Colonic mucosa (tissue), 4 donors: ENCODE results near the gene GRM8. TPM values are rescaled to one million over a fixed set of nuclear protein-coding genes. Genes with fewer than 3 reads are reported as not detected.

ENCODE experiments used
- DNase-seq: peaks from one replicate; pipeline ENCODE4 v3.0.0-alpha.2; 2020
- H3K27ac ChIP-seq: fragments of 200-600 bp; one replicate; pipeline ENCODE4 v1.8.0; 2021
- H3K27me3 ChIP-seq: fragments of 200-600 bp; one replicate; pipeline ENCODE4 v1.8.0; 2021
- H3K36me3 ChIP-seq: fragments of 200-600 bp; one replicate; pipeline ENCODE4 v1.8.0; 2021
- H3K4me1 ChIP-seq: fragments of 200-600 bp; one replicate; pipeline ENCODE4 v1.8.0; 2021; ENCODE audit warnings: mild to moderate bottlenecking
- H3K4me3 ChIP-seq: fragments of 200-600 bp; one replicate; pipeline ENCODE4 v1.8.0; 2021
- H3K9ac ChIP-seq, 2 donors: one replicate each; pipeline ENCODE4 v1.7.0; 2013; ENCODE audit warnings: control low read depth in 2 of 2, low read depth in 2 of 2, low read length in 2 of 2
- H3K9me3 ChIP-seq: fragments of 200-600 bp; one replicate; pipeline ENCODE4 v1.8.0; 2021
- intact Hi-C: fragments of 100-400 bp; cut with DNase I; formaldehyde crosslinking; loops from one replicate; pipeline ENCODE4 v1.14.1; 2022
- total RNA-seq, 2 donors: library from RNA; stranded (reverse); fragmentation: NEBNext Ultra II Directional in 1 of 2; extraction: Animal tissue kit (Norgen Biotek cat#: 25700) in 1 of 2; gene quantifications; one replicate each; pipeline ENCODE4 v1.2.1, GENCODE V29; 2021
- TF ChIP-seq, protein P1 (sequence below): fragments of 200-600 bp; IDR thresholded peaks from one replicate; pipeline ENCODE4 v1.8.0; 2022; ENCODE audit warnings: antibody characterized with exemption, mild to moderate bottlenecking
- donor health status: healthy.
- donor health status: DM: no; HTN: no; CAD: no.
- donor health status: DM: no; HTN: no; CAD: no.

Gene GRM8
- total RNA-seq, 2 donors from 2014 or later: 2.2 to 2.5 TPM

DNA sequence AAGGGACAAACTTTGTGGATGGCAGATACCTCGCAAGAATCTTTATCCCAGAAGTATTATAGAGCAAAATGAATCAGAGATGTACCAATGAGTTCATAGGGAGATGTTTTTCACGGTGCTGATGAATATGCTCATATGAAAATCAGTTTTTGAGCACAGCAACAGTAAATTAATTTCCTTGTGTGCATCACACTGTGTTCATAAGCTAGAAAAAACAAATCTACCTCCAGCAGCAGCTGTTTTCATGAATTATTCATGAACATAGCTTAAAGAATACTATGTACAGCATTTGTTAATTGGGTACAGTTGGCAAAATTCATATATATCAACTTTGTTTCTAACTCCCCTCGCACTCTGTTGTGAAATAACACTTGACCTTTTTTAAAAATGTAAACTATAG lies 809.8 kb downstream of the GRM8 start:
- no peak overlapping the region for H3K27ac ChIP-seq
- intact Hi-C loops: no loop called here
- H3K4me3 ChIP-seq: no peak overlapping the region
- no peak for DNase-seq
- no peaks in the 10 kb centered on the region for H3K27me3 ChIP-seq
- H3K9me3 ChIP-seq: no peaks in the 10 kb centered on the region
- H3K4me1 ChIP-seq: no peaks in the 10 kb centered on the region
- no peaks in the 10 kb centered on the region for H3K36me3 ChIP-seq
- TF ChIP-seq, protein P1, sequence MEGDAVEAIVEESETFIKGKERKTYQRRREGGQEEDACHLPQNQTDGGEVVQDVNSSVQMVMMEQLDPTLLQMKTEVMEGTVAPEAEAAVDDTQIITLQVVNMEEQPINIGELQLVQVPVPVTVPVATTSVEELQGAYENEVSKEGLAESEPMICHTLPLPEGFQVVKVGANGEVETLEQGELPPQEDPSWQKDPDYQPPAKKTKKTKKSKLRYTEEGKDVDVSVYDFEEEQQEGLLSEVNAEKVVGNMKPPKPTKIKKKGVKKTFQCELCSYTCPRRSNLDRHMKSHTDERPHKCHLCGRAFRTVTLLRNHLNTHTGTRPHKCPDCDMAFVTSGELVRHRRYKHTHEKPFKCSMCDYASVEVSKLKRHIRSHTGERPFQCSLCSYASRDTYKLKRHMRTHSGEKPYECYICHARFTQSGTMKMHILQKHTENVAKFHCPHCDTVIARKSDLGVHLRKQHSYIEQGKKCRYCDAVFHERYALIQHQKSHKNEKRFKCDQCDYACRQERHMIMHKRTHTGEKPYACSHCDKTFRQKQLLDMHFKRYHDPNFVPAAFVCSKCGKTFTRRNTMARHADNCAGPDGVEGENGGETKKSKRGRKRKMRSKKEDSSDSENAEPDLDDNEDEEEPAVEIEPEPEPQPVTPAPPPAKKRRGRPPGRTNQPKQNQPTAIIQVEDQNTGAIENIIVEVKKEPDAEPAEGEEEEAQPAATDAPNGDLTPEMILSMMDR: no peak
- no peak overlapping the region for H3K9ac ChIP-seq

- TF ChIP-seq, protein P1: no peak
- Histone ChIP-seq H3K9ac (no peak overlapping the region), H3K9me3 (no peaks in the 10 kb centered on the region), H3K4me1 (no peaks in the 10 kb centered on the region), H3K27ac (no peak overlapping the region), H3K27me3 (no peaks in the 10 kb centered on the region), H3K36me3 (no peaks in the 10 kb centered on the region), H3K4me3 (no peak overlapping the region)
- intact Hi-C loops: no loop called here
- no peak for DNase-seq
Observed at GRCh38 chr7:126441745-126442144, 811.0 kb downstream of the GRM8 start.

DNA sequence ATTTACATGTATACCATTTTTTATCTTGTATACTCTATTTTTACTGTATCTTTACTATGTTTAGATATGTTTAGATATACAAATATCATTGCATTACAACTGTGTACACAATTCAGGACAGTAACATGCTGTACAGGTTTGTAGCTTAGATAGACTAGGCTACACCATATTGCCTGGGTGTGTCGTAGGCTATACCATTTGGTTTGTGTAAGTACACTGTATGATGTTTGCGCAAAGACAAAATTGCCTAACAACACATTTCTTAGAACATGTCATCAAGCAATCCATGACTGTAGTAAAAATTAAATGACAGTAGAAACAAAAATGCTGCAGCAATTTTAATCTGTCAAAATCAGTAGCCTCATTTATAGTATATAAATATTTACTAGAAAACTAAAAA lies 812.2 kb downstream of the GRM8 start:
- Histone ChIP-seq H3K4me3 (no peak overlapping the region), H3K27ac (no peak overlapping the region), H3K9ac (no peak overlapping the region), H3K4me1 (no peaks in the 10 kb centered on the region), H3K27me3 (no peaks in the 10 kb centered on the region), H3K9me3 (no peaks in the 10 kb centered on the region), H3K36me3 (no peaks in the 10 kb centered on the region)
- TF ChIP-seq, protein P1: no peak
- intact Hi-C loops: no loop called here
- DNase-seq: peak; percentile 25

DNA sequence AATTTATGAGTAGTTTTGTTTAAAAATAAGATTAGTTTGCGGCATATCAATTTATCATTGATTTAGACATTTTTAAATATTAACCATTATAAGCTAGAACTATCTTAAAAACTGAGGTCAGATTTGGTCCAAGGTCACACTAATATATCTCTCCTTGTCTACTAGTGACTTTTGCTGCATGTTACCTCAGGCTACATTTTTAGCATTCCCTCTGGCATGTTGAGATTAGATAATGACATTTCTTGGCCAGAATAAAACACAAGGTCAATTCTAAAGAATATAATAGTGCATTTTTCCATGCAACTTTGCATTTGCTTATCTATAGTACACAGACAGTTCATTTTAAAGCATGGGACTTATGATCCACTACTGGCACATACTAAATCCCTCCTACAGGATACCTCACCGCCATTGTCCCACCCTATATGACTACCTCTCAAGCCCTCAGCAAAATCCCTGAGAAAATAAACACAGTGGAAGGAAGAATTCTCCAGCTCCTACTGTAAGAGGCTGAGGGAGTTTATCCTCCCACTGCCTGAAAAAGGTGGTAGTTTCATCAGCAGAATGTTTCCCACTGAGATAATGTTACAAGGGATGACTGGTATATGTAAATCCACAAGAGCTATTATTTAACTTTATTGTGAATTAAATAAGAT lies 816.4 kb downstream of the GRM8 start:
- Histone ChIP-seq H3K4me1 (no peaks in the 10 kb centered on the region), H3K36me3 (no peaks in the 10 kb centered on the region), H3K4me3 (no peak overlapping the region), H3K9ac (no peak overlapping the region), H3K27me3 (no peaks in the 10 kb centered on the region), H3K9me3 (no peaks in the 10 kb centered on the region), H3K27ac (no peak overlapping the region)
- no peak for DNase-seq
- intact Hi-C loops: no loop called here
- TF ChIP-seq, protein P1: no peak

GRCh38 chr7:126426652-126427051 lies 826.1 kb downstream of the GRM8 start:
- H3K4me3 ChIP-seq: no peak overlapping the region
- no peaks in the 10 kb centered on the region for H3K4me1 ChIP-seq
- no peak for DNase-seq
- intact Hi-C loops: no loop called here
- H3K9me3 ChIP-seq: no peaks in the 10 kb centered on the region
- H3K36me3 ChIP-seq: no peaks in the 10 kb centered on the region
- H3K9ac ChIP-seq: no peak overlapping the region
- H3K27ac ChIP-seq: no peak overlapping the region
- TF ChIP-seq, protein P1: no peak
- no peaks in the 10 kb centered on the region for H3K27me3 ChIP-seq
